Neural crest cell (in vitro differentiated cells): Measurements from ENCODE around the gene DNAH6. TPM values are rescaled to one million over a fixed set of nuclear protein-coding genes. Genes with fewer than 3 reads are reported as not detected.
"Not testable (repeated sequence)": the region's sequence is repeated elsewhere in the genome, so short reads cannot be mapped to it uniquely, and the experiment has no call there.

Experiments used
- DNase-seq: peaks from one replicate; pipeline ENCODE4 v3.0.0; 2021; ENCODE audit warnings: low read depth, mixed read lengths, low spot score
- H3K27ac Mint-ChIP-seq: one replicate; pipeline ENCODE4 v1.8.0; 2021; ENCODE audit warnings: mild to moderate bottlenecking, mixed read lengths; ENCODE audit not compliant: unreplicated experiment
- H3K27me3 Mint-ChIP-seq: 2 replicates; pipeline ENCODE4 v1.8.0; 2021; ENCODE audit warnings: low read depth, mild to moderate bottlenecking, mixed read lengths
- H3K36me3 Mint-ChIP-seq: 2 replicates; pipeline ENCODE4 v1.8.0; 2021; ENCODE audit warnings: low read depth, mild to moderate bottlenecking, mixed read lengths
- H3K4me1 Mint-ChIP-seq: 2 replicates; pipeline ENCODE4 v1.8.0; 2021; ENCODE audit warnings: mixed read lengths
- H3K4me3 Mint-ChIP-seq: one replicate; pipeline ENCODE4 v1.8.0; 2021; ENCODE audit warnings: mild to moderate bottlenecking, mixed read lengths
- H3K9me3 Mint-ChIP-seq: 2 replicates; pipeline ENCODE4 v1.8.0; 2021; ENCODE audit warnings: mixed read lengths
- long read RNA-seq: library from polyadenylated mRNA; unstranded; transcript quantifications from one replicate; pipeline ENCODE4 v2.0.0, GENCODE V29; 2020
- total RNA-seq: library from RNA; stranded (reverse); gene quantifications from 2 replicates; pipeline ENCODE4 v1.2.1, GENCODE V29; 2021
- TF ChIP-seq, protein P1 (sequence below): fragments of 200-600 bp; sonication (generic); conservative IDR thresholded peaks from 2 replicates; pipeline ENCODE4 v1.5.0; 2021; ENCODE audit warnings: antibody characterized with exemption, mild to moderate bottlenecking

DNAH6 gene, protein sequence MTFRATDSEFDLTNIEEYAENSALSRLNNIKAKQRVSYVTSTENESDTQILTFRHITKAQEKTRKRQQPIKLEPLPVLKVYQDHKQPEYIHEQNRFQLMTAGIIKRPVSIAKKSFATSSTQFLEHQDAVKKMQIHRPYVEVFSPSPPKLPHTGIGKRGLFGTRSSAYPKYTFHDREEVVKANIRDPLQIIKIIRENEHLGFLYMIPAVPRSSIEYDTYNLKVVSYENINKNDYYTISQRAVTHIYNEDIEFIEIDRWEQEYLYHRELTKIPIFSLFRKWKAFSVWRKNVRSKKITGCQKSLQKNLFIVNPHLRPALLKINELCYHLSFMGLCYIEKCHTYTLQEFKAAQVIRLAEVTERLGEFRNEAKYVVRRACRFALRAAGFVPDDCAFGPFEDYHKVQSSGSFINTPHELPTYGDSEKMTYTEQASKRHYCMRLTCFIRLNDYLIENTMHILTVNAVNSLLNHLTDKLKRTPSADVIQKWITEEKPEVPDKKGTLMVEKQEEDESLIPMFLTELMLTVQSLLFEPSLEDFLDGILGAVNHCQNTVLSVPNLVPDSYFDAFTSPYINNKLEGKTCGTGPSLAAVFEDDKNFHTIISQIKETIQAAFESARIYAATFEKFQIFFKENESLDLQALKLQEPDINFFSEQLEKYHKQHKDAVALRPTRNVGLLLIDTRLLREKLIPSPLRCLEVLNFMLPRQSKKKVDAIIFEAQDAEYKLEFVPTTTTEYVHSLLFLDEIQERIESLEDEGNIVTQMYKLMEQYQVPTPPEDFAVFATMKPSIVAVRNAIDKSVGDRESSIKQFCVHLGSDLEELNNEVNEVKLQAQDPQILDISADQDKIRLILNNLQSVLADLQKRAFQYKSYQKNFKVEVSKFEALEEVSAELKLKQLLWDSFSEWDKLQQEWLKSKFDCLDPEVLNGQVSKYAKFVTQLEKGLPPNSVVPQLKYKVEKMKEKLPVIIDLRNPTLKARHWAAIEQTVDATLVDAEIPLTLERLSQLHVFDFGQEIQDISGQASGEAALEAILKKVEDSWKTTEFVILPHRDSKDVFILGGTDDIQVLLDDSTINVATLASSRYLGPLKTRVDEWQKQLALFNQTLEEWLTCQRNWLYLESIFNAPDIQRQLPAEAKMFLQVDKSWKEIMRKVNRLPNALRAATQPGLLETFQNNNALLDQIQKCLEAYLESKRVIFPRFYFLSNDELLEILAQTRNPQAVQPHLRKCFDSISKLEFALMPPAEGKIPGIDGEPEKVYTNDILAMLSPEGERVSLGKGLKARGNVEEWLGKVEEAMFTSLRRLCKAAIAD (N-terminal part only)
- total RNA-seq, result 2.3 and 2.8 TPM in 2 replicates
- long read RNA-seq, partial matches to known transcripts, result 0 of 4 reads
- long read RNA-seq, other reads (novel, unspliced or antisense), result 4 of 4 reads

DNA sequence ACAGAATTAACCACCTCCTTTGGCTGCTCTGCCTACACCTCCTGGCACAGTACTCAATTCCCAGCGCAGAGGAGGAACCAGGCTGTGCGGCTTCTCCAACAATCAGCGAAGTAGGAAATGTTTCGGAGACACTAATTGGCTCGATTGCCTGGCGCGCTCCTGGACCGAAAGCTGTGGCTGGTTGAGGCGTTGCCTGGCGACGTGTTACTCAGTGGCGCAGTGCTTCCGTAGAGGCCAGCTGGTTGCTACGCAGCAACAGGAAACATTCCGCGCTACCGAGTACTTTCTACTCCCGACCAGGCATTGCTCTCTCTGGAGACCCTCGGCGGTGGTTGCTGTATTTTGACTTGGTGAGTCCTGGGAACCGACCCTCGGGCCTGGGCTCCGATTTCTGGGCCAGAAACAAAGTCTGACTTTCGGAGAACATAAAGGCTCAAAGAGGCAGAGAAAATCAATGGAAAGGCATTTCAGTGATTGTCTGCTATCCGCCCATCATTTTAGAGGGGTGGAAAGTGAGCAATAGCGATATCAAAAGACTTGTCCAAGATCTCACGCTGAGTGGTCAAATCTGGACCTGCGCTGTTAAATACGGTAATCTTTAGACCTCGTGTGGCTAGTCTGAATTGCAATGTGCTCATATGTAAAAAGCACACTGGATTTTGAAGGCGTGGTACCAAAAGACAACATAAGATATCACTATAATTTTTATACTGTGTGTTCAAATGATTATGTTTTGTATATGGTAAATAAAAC is at the start of gene DNAH6:
Gene DNAH6, plus strand, starts transcription at position 265 of the 753 bp plus-strand sequence. CDS start 1,329 bp downstream, outside the sequence.
- peak; percentile 57 for DNase-seq
- TF ChIP-seq, protein P1, sequence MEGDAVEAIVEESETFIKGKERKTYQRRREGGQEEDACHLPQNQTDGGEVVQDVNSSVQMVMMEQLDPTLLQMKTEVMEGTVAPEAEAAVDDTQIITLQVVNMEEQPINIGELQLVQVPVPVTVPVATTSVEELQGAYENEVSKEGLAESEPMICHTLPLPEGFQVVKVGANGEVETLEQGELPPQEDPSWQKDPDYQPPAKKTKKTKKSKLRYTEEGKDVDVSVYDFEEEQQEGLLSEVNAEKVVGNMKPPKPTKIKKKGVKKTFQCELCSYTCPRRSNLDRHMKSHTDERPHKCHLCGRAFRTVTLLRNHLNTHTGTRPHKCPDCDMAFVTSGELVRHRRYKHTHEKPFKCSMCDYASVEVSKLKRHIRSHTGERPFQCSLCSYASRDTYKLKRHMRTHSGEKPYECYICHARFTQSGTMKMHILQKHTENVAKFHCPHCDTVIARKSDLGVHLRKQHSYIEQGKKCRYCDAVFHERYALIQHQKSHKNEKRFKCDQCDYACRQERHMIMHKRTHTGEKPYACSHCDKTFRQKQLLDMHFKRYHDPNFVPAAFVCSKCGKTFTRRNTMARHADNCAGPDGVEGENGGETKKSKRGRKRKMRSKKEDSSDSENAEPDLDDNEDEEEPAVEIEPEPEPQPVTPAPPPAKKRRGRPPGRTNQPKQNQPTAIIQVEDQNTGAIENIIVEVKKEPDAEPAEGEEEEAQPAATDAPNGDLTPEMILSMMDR, result no peak
- Mint-ChIP-seq H3K4me1 (peaks cover 14% of the 10 kb centered on the region), H3K27me3 (no peaks in the 10 kb centered on the region), H3K27ac (peak within 1 kb of the TSS; percentile 76), H3K36me3 (peaks cover 7% of the 10 kb centered on the region), H3K9me3 (peaks cover 8% of the 10 kb centered on the region), H3K4me3 (peak within 1 kb of the TSS; percentile 87)

DNA sequence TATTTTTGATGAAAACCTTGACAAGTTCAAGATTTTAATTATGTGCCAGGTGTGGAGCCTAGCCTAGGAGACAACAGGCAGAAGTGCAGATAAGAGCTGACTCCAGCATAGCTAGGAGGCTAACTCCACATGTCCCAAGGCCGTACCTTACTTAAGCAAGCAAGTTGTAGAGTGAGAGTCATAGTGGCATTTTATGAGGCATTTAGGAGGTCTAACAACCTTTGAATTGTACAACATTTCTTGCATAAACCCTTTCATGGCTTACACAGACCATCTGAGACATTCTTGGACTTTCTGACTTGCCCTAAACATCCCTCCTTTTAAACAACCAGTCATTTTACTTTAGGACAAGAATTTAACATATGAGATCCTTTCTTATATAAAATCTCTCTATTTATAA is 48.9 kb upstream of the DNAH6 start:
- TF ChIP-seq, protein P1, result no peak
- peaks cover 27% of the 10 kb centered on the region for H3K36me3 Mint-ChIP-seq
- no peak overlapping the region for H3K27ac Mint-ChIP-seq
- no peak overlapping the region for H3K4me3 Mint-ChIP-seq
- H3K27me3 Mint-ChIP-seq, result no peaks in the 10 kb centered on the region
- H3K9me3 Mint-ChIP-seq, result peaks cover 17% of the 10 kb centered on the region
- no peaks in the 10 kb centered on the region for H3K4me1 Mint-ChIP-seq
- no peak for DNase-seq

DNA sequence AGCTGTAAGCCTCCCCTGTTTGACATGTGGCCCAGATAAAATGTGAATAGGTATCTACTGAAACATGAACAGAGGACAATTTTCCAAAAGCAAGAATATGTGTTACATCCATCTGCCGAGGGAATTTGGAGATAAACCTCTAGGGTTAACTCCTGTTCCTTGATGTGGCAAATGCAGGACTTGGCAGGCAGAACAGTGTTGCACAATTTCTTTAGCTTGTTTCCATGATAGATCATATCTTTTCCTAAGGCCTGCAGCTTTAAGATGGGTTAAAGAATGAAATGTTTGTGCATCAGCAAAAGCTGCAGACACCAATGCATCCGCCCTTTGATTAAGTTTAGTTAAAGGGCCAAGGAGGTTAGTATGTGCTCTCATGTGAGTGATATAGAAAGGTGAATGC is 43.9 kb upstream of the DNAH6 start:
- not testable (repeated sequence) for H3K27ac Mint-ChIP-seq, H3K4me1 Mint-ChIP-seq, H3K27me3 Mint-ChIP-seq, H3K4me3 Mint-ChIP-seq, DNase-seq
- Mint-ChIP-seq H3K9me3 (peaks cover 26% of the 10 kb centered on the region), H3K36me3 (peaks cover 27% of the 10 kb centered on the region)

DNA sequence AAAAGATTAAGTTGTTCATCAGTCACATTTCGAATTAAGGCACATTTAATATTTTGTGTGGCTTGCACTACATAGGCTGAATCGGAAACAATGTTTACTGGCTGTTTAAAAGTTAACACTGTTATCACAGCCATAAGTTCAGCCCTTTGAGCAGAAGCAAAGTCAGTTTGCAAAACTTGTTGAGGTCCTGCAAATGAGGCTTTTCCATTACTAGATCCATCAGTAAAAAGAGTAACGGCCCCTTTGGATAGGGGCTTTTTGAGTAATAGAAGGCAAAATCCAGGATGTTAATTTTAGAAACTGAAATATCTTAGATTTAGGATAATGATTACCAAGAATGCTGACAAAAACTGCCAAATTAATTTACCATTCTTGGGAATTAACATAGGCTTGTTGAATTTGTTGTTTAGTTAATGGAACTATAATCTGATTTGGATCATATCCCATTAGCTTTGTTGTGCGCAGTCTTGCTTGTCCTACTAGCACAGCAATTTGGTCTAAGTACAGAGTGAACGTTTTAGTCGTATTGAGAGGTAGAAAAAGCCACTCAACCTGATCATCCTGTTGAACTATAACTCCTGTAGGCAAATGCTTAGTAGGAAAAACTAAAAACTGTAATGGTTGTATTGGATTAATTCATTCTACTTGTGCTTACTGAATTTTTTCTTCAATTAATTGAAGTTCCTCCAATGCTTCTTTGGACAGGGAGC is 43.3 kb upstream of the DNAH6 start:
- Mint-ChIP-seq H3K27me3 (no peaks in the 10 kb centered on the region), H3K27ac (no peak overlapping the region), H3K36me3 (peaks cover 32% of the 10 kb centered on the region), H3K9me3 (peaks cover 32% of the 10 kb centered on the region), H3K4me1 (no peaks in the 10 kb centered on the region), H3K4me3 (no peak overlapping the region)
- no peak for DNase-seq
- TF ChIP-seq, protein P1, result no peak

DNA sequence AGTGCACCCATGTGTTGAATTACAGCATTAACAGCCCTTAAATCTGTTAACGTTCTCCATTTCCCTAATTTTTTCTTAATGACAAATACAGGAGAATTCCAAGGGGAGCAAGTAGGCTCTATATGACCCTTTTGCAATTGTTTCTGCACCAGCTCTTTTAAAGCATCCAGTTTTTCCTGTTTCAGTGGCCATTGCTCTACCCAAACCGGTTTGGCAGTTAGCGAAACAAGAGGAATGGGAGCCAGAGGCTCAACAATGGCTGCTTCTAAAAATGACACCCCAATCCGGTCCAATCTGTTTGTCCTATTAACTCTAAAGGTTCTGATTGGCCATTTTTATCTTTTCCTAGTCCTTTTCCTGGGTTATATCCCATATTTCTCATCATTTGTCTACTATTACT is 42.1 kb upstream of the DNAH6 start:
- peaks cover 32% of the 10 kb centered on the region for H3K36me3 Mint-ChIP-seq
- H3K27ac Mint-ChIP-seq, result no peak overlapping the region
- TF ChIP-seq, protein P1, result no peak
- DNase-seq, result no peak
- H3K4me3 Mint-ChIP-seq, result no peak overlapping the region
- H3K9me3 Mint-ChIP-seq, result peaks cover 30% of the 10 kb centered on the region
- H3K27me3 Mint-ChIP-seq, result no peaks in the 10 kb centered on the region
- no peaks in the 10 kb centered on the region for H3K4me1 Mint-ChIP-seq
